Stomach (tissue), 9 donors: ENCODE results near the gene CDH2. TPM values are rescaled to one million over a fixed set of nuclear protein-coding genes. Genes with fewer than 3 reads are reported as not detected.

Experiments
- DNase-seq, 2 donors: peaks; one replicate each; pipeline versions ENCODE4 v3.0.0 to v3.0.0-alpha.2; 2013 to 2019
- H3K27ac ChIP-seq, 5 donors: fragments of 200-600 bp in 4 of 5; sonication (generic) in 4 of 5; one replicate each; pipeline ENCODE4 v1.5.1; 2013 to 2019; ENCODE audit warnings: mild to moderate bottlenecking in 1 of 5, moderate library complexity in 1 of 5
- H3K27me3 ChIP-seq, 3 donors: fragments of 200-600 bp; sonication (generic); one replicate each; pipeline ENCODE4 v1.5.1; 2017 to 2019; ENCODE audit warnings: mixed run types in 1 of 3
- H3K36me3 ChIP-seq, 4 donors: fragments of 200-600 bp; sonication (generic); 1 replicate in 3 of 4; 2 replicates in 1 of 4; pipeline ENCODE4 v1.5.1; 2016 to 2019
- H3K4me1 ChIP-seq, 4 donors: fragments of 200-600 bp; sonication (generic); one replicate each; pipeline ENCODE4 v1.5.1; 2016 to 2019
- H3K4me3 ChIP-seq, 4 donors: fragments of 200-600 bp; sonication (generic) in 3 of 4; one replicate each; pipeline ENCODE4 v1.5.1; 2016 to 2019; ENCODE audit warnings: mild to moderate bottlenecking in 1 of 4
- H3K9me3 ChIP-seq, 4 donors: fragments of 200-600 bp; sonication (generic); one replicate each; pipeline ENCODE4 v1.5.1; 2016 to 2019
- CTCF ChIP-seq, 7 experiments: fragments of 450-650 bp in 4 of 7; fragments of 200-600 bp in 3 of 7; sonication (generic) in 3 of 7; IDR thresholded peaks; one replicate each; pipeline ENCODE4 v1.5.1; 2016 to 2019; ENCODE audit warnings: antibody characterized with exemption in 7 of 7, control low read depth in 2 of 7, mild to moderate bottlenecking in 1 of 7
- EP300 ChIP-seq: sonication (generic); formaldehyde crosslinking; IDR thresholded peaks from one replicate; pipeline ENCODE4 v1.6.1; 2017; ENCODE audit warnings: antibody characterized with exemption
- POLR2A ChIP-seq, 4 donors: fragments of 450-650 bp; IDR thresholded peaks; one replicate each; pipeline ENCODE4 v1.6.1; 2016; ENCODE audit warnings: antibody characterized with exemption in 4 of 4, control low read depth in 2 of 4, mild to moderate bottlenecking in 1 of 4, moderate library complexity in 1 of 4
- POLR2AphosphoS5 ChIP-seq, 3 donors: sonication (generic); formaldehyde crosslinking; IDR thresholded peaks; one replicate each; pipeline ENCODE4 v1.6.1; 2016; ENCODE audit warnings: antibody characterized with exemption in 3 of 3
- WGBS, 5 donors: extraction: QIAGEN DNeasy Blood & Tissue Kit in 3 of 5; methylation state at CpG; one replicate each; pipeline versions ENCODE4 v1.1.5 to v1.1.7; 2013 to 2018; 5-methylcytosine and 5-hydroxymethylcytosine counted together
- intact Hi-C: fragments of 100-400 bp; cut with DNase I; formaldehyde crosslinking; loops from one replicate; pipeline ENCODE4 v1.15.1; 2023; ENCODE audit warnings: low total_unique reads
- polyA plus RNA-seq, 3 donors: library from polyadenylated mRNA; stranded (reverse); fragments of 200-250 nt; gene quantifications; one replicate each; pipeline ENCODE4 v1.2.3, GENCODE V29; 2013
- total RNA-seq, 5 donors: library from RNA; depleted of rRNA; stranded (reverse); fragments of >200 nt; gene quantifications; one replicate each; pipeline versions ENCODE4 v1.1.0 to v1.2.3, GENCODE V29; 2014 to 2016
- donor health status: healthy with polysubstance abuse.
- donor health status: Bipolar disorder and iron deficiency.
- donor health status: healthy.

CDH2 gene
- total and polyA plus RNA-seq, 8 donors, result 0.58 to 21.9 (median 5.7) TPM

GRCh38 chr18:28189400-28190239 lies 12.7 kb upstream of the CDH2 start:
- no peaks in the 10 kb centered on the region for H3K9me3 ChIP-seq
- 46 to 62% (median 59%) methylated on average over 5 of the region's 5 CpGs for WGBS, 5 donors
- intact Hi-C loops, result loop anchor here (10.0 kb wide), 1 partner anchor 415 kb away; no protein-coding TSS in a partner anchor
- no peaks in the 10 kb centered on the region for H3K36me3 ChIP-seq
- no peaks in the 10 kb centered on the region for H3K27me3 ChIP-seq
- TF ChIP-seq POLR2AphosphoS5 (IDR thresholded peaks at IDR 0.05) (no peak), POLR2A (IDR thresholded peaks at IDR 0.05) (no peak), CTCF (IDR thresholded peaks at IDR 0.05) (peak in 5 of 7 experiments; percentile 29 to 53 (median 46))
- H3K4me3 ChIP-seq, result no peak overlapping the region
- H3K27ac ChIP-seq, result no peak overlapping the region
- DNase-seq, result peak; percentile 29 to 58
- no peaks in the 10 kb centered on the region for H3K4me1 ChIP-seq

DNA sequence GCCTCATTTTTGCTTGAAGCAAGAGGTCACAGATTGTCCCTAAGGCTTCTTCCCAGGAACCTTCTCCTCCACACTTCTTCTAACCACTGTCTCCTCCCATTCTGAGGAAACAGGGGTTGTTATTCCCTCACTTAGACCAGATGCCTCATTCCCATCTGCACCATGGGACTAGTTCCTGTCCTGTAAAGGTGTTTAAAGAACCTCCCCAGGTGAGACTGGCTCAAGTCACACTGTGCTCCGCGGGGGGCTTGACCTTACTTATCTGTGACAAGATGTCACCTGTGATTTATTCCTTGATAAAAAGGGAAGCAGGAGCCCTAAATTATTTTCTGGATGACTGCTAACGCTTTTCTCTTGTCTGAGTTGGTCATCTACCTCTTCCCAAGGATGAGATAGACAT lies 8.2 kb upstream of the CDH2 start:
- TF ChIP-seq EP300, result no peak
- TF ChIP-seq CTCF (IDR thresholded peaks at IDR 0.05), result no peak
- TF ChIP-seq POLR2A (IDR thresholded peaks at IDR 0.05), result no peak
- no peak for TF ChIP-seq POLR2AphosphoS5 (IDR thresholded peaks at IDR 0.05)
- DNase-seq, result no peak
- Histone ChIP-seq H3K36me3 (no peaks in the 10 kb centered on the region), H3K27me3 (no peaks in the 10 kb centered on the region), H3K4me1 (no peaks in the 10 kb centered on the region), H3K9me3 (no peaks in the 10 kb centered on the region), H3K27ac (no peak overlapping the region), H3K4me3 (no peak overlapping the region)
- WGBS, 5 donors, result 73 to 81% (median 78%) methylated on average over 3 of the region's 3 CpGs
- intact Hi-C loops, result no loop called here

GRCh38 chr18:28183418-28184078 lies 6.6 kb upstream of the CDH2 start:
- H3K27ac ChIP-seq, result no peak overlapping the region
- 59 to 76% (median 69%) methylated on average over 4 of the region's 4 CpGs for WGBS, 5 donors
- no peak for TF ChIP-seq EP300
- TF ChIP-seq POLR2AphosphoS5 (IDR thresholded peaks at IDR 0.05), result no peak
- TF ChIP-seq CTCF (IDR thresholded peaks at IDR 0.05), result no peak
- no peak for TF ChIP-seq POLR2A (IDR thresholded peaks at IDR 0.05)
- no peak overlapping the region for H3K4me3 ChIP-seq
- H3K36me3 ChIP-seq, result no peaks in the 10 kb centered on the region
- H3K4me1 ChIP-seq, result peaks cover 0 to 4% (median 1%) of the 10 kb centered on the region in 4 donors
- peaks cover 0 to 4% (median 0%) of the 10 kb centered on the region in 3 donors for H3K27me3 ChIP-seq
- intact Hi-C loops, result no loop called here
- H3K9me3 ChIP-seq, result no peaks in the 10 kb centered on the region
- DNase-seq, result no peak

GRCh38 chr18:28181616-28182015 lies 4.7 kb upstream of the CDH2 start:
- peaks cover 0 to 18% (median 13%) of the 10 kb centered on the region in 4 donors for H3K4me1 ChIP-seq
- 67 to 78% (median 70%) methylated on average over 2 of the region's 2 CpGs for WGBS, 5 donors
- no peak for DNase-seq
- H3K36me3 ChIP-seq, result no peaks in the 10 kb centered on the region
- peaks cover 0 to 22% (median 15%) of the 10 kb centered on the region in 3 donors for H3K27me3 ChIP-seq
- no peak for TF ChIP-seq POLR2AphosphoS5 (IDR thresholded peaks at IDR 0.05)
- no peak for TF ChIP-seq POLR2A (IDR thresholded peaks at IDR 0.05)
- TF ChIP-seq EP300, result no peak
- no peak for TF ChIP-seq CTCF (IDR thresholded peaks at IDR 0.05)
- no peak overlapping the region for H3K27ac ChIP-seq
- intact Hi-C loops, result no loop called here
- no peaks in the 10 kb centered on the region for H3K9me3 ChIP-seq
- H3K4me3 ChIP-seq, result no peak overlapping the region
